Thyroid gland (tissue), 4 donors: ENCODE measurements around the gene MYRFL.

Source experiments
- CTCF ChIP-seq, 6 experiments: fragments of 200-600 bp in 3 of 6; fragments of 450-650 bp in 3 of 6; sonication (generic) in 3 of 6; IDR thresholded peaks; one replicate each; pipeline ENCODE4 v1.5.1; 2016 to 2019; ENCODE audit warnings: antibody characterized with exemption in 6 of 6, mild to moderate bottlenecking in 2 of 6, inconsistent platforms in 1 of 6, moderate library complexity in 1 of 6
- POLR2A ChIP-seq, 2 donors: fragments of 450-650 bp; IDR thresholded peaks; one replicate each; pipeline ENCODE4 v1.6.1; 2017; ENCODE audit warnings: antibody characterized with exemption in 2 of 2, mild to moderate bottlenecking in 2 of 2, moderate library complexity in 1 of 2

GRCh38 chr12:69969011-69969410 lies 144.0 kb downstream of the MYRFL start:
- no peak for TF ChIP-seq CTCF (IDR thresholded peaks at IDR 0.05)
- no peak for TF ChIP-seq POLR2A (IDR thresholded peaks at IDR 0.05)
